Activated T-helper 2 cell treated with anti-CD3 and anti-CD28 coated beads, Interferon-gamma antibody, Interleukin-2, Interleukin-4, amounts not matched to agents 10 μg/mL and 5 μg/mL and 100 μg/mL, durations not matched to agents 14 hours and 24 hours and 36 hours (primary cell): ENCODE data around the gene PRLHR. TPM values are rescaled to one million over a fixed set of nuclear protein-coding genes. Genes with fewer than 3 reads are reported as not detected.

Experiments used
- DNase-seq: peaks from one replicate; pipeline ENCODE4 v3.0.0; 2021; ENCODE audit warnings: low spot score
- H3K27ac Mint-ChIP-seq: one replicate; pipeline ENCODE4 v1.8.0; 2021; ENCODE audit warnings: mixed read lengths
- H3K27me3 Mint-ChIP-seq: one replicate; pipeline ENCODE4 v1.8.0; 2021; ENCODE audit warnings: low read depth, mixed read lengths
- H3K36me3 Mint-ChIP-seq: one replicate; pipeline ENCODE4 v1.8.0; 2021; ENCODE audit warnings: low read depth, mixed read lengths
- H3K4me1 Mint-ChIP-seq: one replicate; pipeline ENCODE4 v1.8.0; 2021; ENCODE audit warnings: low read depth, mixed read lengths
- H3K4me3 Mint-ChIP-seq: one replicate; pipeline ENCODE4 v1.8.0; 2021; ENCODE audit warnings: low read depth, mild to moderate bottlenecking, moderate library complexity, mixed read lengths
- H3K9me3 Mint-ChIP-seq: one replicate; pipeline ENCODE4 v1.8.0; 2021; ENCODE audit warnings: mixed read lengths
- intact Hi-C: fragments of 100-400 bp; cut with micrococcal nuclease; formaldehyde crosslinking; loops from one replicate; pipeline ENCODE4 v1.15.1; 2023
- total RNA-seq: library from RNA; stranded (reverse); gene quantifications from 2 replicates; pipeline ENCODE4 v1.2.3, GENCODE V29; 2022

Gene PRLHR
- total RNA-seq, 1 donor from 2014 or later: not detected

GRCh38 chr10:118542205-118542604 is 53.2 kb downstream of the PRLHR start:
- intact Hi-C loops: no loop called here
- Mint-ChIP-seq H3K27ac (no peak overlapping the region), H3K27me3 (peaks cover 28% of the 10 kb centered on the region), H3K36me3 (no peaks in the 10 kb centered on the region), H3K4me3 (no peak overlapping the region), H3K4me1 (no peaks in the 10 kb centered on the region), H3K9me3 (no peaks in the 10 kb centered on the region)
- no peak for DNase-seq

GRCh38 chr10:118541718-118542117 is 53.7 kb downstream of the PRLHR start:
- H3K27ac Mint-ChIP-seq: no peak overlapping the region
- H3K27me3 Mint-ChIP-seq: peaks cover 30% of the 10 kb centered on the region
- no peak overlapping the region for H3K4me3 Mint-ChIP-seq
- no peaks in the 10 kb centered on the region for H3K4me1 Mint-ChIP-seq
- no peak for DNase-seq
- intact Hi-C loops: no loop called here
- H3K9me3 Mint-ChIP-seq: no peaks in the 10 kb centered on the region
- no peaks in the 10 kb centered on the region for H3K36me3 Mint-ChIP-seq

Other genes starting within 250 kb of the PRLHR start
- 22.2 and 25.3 TPM in 2 replicates for gene CACUL1, start 159.3 kb upstream of the PRLHR start, total RNA-seq